Activated CD8-positive, alpha-beta memory T cell treated with anti-CD3 and anti-CD28 coated beads, Interleukin-2, amount 50 U/mL, for 1 hour (primary cell): Measurements from ENCODE around the gene AGPS.

Experiments
- DNase-seq: peaks from one replicate; pipeline ENCODE4 v3.0.0-alpha.2; 2020; ENCODE audit errors: extremely low read depth

Gene AGPS

GRCh38 chr2:177589186-177589585 lies 196.6 kb downstream of the AGPS start:
- DNase-seq, result no peak

- no peak for DNase-seq
These were observed 199.8 kb downstream of the AGPS start for GRCh38 chr2:177592397-177592796.

GRCh38 chr2:177592945-177593344 lies 200.4 kb downstream of the AGPS start:
- no peak for DNase-seq

GRCh38 chr2:177593402-177593801 lies 200.8 kb downstream of the AGPS start:
- DNase-seq, result no peak
